ENCODE results near the gene LLGL2.

DNA sequence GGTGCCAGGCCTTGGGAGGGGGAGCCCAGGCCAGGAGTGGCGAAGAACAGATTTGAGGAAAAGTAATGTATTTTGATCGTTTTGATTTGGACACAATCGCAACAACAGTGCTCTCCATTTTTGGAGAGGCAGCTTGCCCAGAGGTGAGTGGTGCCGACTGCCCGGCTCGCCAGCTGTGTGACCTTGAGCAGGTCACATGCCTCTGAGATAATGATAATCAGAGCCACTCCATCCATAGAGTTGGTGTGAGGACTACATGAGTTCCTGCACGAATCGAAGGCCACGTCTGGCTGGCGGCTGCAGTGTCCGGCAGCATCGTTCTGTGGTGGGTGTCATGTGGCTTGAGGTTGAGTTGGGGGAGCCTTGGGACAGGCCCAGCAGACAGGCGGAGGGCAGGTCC, 20.7 kb downstream of the LLGL2 start:
- TF ChIP-seq, protein P1, sequence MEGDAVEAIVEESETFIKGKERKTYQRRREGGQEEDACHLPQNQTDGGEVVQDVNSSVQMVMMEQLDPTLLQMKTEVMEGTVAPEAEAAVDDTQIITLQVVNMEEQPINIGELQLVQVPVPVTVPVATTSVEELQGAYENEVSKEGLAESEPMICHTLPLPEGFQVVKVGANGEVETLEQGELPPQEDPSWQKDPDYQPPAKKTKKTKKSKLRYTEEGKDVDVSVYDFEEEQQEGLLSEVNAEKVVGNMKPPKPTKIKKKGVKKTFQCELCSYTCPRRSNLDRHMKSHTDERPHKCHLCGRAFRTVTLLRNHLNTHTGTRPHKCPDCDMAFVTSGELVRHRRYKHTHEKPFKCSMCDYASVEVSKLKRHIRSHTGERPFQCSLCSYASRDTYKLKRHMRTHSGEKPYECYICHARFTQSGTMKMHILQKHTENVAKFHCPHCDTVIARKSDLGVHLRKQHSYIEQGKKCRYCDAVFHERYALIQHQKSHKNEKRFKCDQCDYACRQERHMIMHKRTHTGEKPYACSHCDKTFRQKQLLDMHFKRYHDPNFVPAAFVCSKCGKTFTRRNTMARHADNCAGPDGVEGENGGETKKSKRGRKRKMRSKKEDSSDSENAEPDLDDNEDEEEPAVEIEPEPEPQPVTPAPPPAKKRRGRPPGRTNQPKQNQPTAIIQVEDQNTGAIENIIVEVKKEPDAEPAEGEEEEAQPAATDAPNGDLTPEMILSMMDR (IDR thresholded peaks at IDR 0.05 in 2 of 3, conservative IDR thresholded peaks at IDR 0.05 in 1 of 3; ENCODE audit: control insufficient read depth in 2 of 3, extremely low read depth in 1 of 3, insufficient read depth in 1 of 3, low read depth in 3 of 3, low read length in 3 of 3) = no peak
- TF ChIP-seq RFX5 (IDR thresholded peaks at IDR 0.05; ENCODE audit: low read depth, low read length) = no peak
- TF ChIP-seq, protein P2, sequence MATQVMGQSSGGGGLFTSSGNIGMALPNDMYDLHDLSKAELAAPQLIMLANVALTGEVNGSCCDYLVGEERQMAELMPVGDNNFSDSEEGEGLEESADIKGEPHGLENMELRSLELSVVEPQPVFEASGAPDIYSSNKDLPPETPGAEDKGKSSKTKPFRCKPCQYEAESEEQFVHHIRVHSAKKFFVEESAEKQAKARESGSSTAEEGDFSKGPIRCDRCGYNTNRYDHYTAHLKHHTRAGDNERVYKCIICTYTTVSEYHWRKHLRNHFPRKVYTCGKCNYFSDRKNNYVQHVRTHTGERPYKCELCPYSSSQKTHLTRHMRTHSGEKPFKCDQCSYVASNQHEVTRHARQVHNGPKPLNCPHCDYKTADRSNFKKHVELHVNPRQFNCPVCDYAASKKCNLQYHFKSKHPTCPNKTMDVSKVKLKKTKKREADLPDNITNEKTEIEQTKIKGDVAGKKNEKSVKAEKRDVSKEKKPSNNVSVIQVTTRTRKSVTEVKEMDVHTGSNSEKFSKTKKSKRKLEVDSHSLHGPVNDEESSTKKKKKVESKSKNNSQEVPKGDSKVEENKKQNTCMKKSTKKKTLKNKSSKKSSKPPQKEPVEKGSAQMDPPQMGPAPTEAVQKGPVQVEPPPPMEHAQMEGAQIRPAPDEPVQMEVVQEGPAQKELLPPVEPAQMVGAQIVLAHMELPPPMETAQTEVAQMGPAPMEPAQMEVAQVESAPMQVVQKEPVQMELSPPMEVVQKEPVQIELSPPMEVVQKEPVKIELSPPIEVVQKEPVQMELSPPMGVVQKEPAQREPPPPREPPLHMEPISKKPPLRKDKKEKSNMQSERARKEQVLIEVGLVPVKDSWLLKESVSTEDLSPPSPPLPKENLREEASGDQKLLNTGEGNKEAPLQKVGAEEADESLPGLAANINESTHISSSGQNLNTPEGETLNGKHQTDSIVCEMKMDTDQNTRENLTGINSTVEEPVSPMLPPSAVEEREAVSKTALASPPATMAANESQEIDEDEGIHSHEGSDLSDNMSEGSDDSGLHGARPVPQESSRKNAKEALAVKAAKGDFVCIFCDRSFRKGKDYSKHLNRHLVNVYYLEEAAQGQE (IDR thresholded peaks at IDR 0.05; ENCODE audit: low read depth, low read length) = no peak
- TF ChIP-seq TAF1 (IDR thresholded peaks at IDR 0.05; ENCODE audit: borderline replicate concordance, low read depth, low read length) = no peak
- no peak for TF ChIP-seq EP300 (IDR thresholded peaks at IDR 0.05; ENCODE audit: borderline replicate concordance in 1 of 2, control insufficient read depth in 1 of 2, low read depth in 2 of 2, low read length in 2 of 2)
- no peak for TF ChIP-seq POLR2A (IDR thresholded peaks at IDR 0.05; ENCODE audit: low read depth, low read length)
- no peak for TF ChIP-seq SUPT20H (IDR thresholded peaks at IDR 0.05; ENCODE audit: borderline replicate concordance, control insufficient read depth, low read depth, low read length)
- TF ChIP-seq E2F4 (IDR thresholded peaks at IDR 0.05; ENCODE audit: low read depth, low read length) = no peak
- TF ChIP-seq RBBP5 (conservative IDR thresholded peaks at IDR 0.05) = no peak
- TF ChIP-seq RAD21 (IDR thresholded peaks at IDR 0.05; ENCODE audit: insufficient read depth, low read depth, low read length) = no peak
- TF ChIP-seq ZBTB4 (CRISPR knock-in tag; IDR thresholded peaks at IDR 0.05) = no peak
